IPS-18a (cell line): Measurements from ENCODE around the gene KAT2B.

Experiments
- H3K27ac ChIP-seq: one replicate; pipeline ENCODE4 v1.5.1; 2013; ENCODE audit warnings: low read length
- H3K27me3 ChIP-seq: one replicate; pipeline ENCODE4 v1.6.1; 2013; ENCODE audit warnings: mild to moderate bottlenecking, low read length; ENCODE audit not compliant: control insufficient read depth, insufficient read depth
- H3K36me3 ChIP-seq: one replicate; pipeline ENCODE4 v1.6.1; 2013; ENCODE audit warnings: low read depth, low read length; ENCODE audit not compliant: control insufficient read depth
- H3K4me1 ChIP-seq: one replicate; pipeline ENCODE4 v1.6.1; 2013; ENCODE audit warnings: low read depth, low read length; ENCODE audit not compliant: control insufficient read depth
- H3K4me3 ChIP-seq: one replicate; pipeline ENCODE4 v1.5.1; 2013; ENCODE audit warnings: low read length
- H3K9ac ChIP-seq: one replicate; pipeline ENCODE4 v1.6.1; 2013; ENCODE audit warnings: mild to moderate bottlenecking, low read length, moderate library complexity
- H3K9me3 ChIP-seq: one replicate; pipeline ENCODE4 v1.6.1; 2013; ENCODE audit warnings: low read depth, low read length; ENCODE audit not compliant: control insufficient read depth

KAT2B gene

DNA sequence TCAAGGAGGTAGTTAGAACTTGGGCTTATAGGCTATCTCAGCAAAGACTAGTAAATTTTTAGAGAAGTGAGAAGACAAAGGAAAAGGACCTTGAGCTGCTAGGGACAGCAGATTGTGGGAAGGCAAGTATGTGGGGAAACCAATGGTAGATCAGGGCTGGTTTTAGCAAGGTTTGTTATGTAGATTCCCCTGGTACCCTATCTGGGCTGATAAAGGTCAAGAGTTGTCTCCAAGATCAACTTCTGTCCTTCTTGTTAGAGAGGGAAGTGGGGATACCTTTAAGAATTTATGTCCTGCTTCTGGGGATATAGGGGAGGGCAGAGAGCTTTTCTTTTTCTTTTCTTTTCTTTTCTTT lies 28.9 kb downstream of the KAT2B start:
- H3K27ac ChIP-seq, result no peak overlapping the region
- peaks cover 7% of the 10 kb centered on the region for H3K27me3 ChIP-seq
- H3K36me3 ChIP-seq, result no peaks in the 10 kb centered on the region
- no peak overlapping the region for H3K9ac ChIP-seq
- H3K4me1 ChIP-seq, result peaks cover 21% of the 10 kb centered on the region
- H3K4me3 ChIP-seq, result no peak overlapping the region
- no peaks in the 10 kb centered on the region for H3K9me3 ChIP-seq

GRCh38 chr3:20071175-20071574 lies 30.9 kb downstream of the KAT2B start:
- Histone ChIP-seq H3K27me3 (peaks cover 7% of the 10 kb centered on the region), H3K9ac (no peak overlapping the region), H3K4me1 (peaks cover 21% of the 10 kb centered on the region), H3K9me3 (no peaks in the 10 kb centered on the region), H3K27ac (no peak overlapping the region), H3K36me3 (no peaks in the 10 kb centered on the region), H3K4me3 (no peak overlapping the region)

- Histone ChIP-seq H3K4me1 (peaks cover 21% of the 10 kb centered on the region), H3K36me3 (no peaks in the 10 kb centered on the region), H3K9ac (no peak overlapping the region), H3K4me3 (no peak overlapping the region), H3K27ac (no peak overlapping the region), H3K9me3 (no peaks in the 10 kb centered on the region), H3K27me3 (peaks cover 7% of the 10 kb centered on the region)
Measured at GRCh38 chr3:20072422-20072821, 32.2 kb downstream of the KAT2B start.

DNA sequence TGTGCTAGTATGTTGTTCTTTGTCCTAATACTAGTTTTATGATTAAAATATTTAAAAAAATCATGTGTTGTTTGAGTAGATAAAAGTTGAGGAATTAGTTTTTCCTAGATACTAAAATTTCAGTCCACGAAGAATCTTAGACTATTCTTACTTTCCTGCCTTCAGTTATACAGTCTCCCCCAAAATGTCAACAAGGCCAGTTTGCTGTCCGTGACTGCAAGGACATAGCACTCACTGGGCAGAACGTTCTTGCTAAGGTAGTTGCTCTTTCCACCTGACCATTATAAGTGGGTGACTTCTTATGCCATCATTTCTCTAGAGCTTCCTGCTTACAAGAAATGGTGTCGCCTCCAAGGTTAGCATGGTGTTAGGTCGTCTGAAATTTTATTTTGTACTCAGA lies 32.8 kb downstream of the KAT2B start:
- H3K36me3 ChIP-seq, result no peaks in the 10 kb centered on the region
- no peak overlapping the region for H3K27ac ChIP-seq
- H3K4me3 ChIP-seq, result no peak overlapping the region
- H3K9ac ChIP-seq, result no peak overlapping the region
- peaks cover 21% of the 10 kb centered on the region for H3K4me1 ChIP-seq
- H3K9me3 ChIP-seq, result no peaks in the 10 kb centered on the region
- H3K27me3 ChIP-seq, result peaks cover 7% of the 10 kb centered on the region

- Histone ChIP-seq H3K4me1 (peaks cover 21% of the 10 kb centered on the region), H3K9me3 (no peaks in the 10 kb centered on the region), H3K9ac (no peak overlapping the region), H3K27ac (no peak overlapping the region), H3K36me3 (no peaks in the 10 kb centered on the region), H3K4me3 (no peak overlapping the region), H3K27me3 (peaks cover under 1% of the 10 kb centered on the region)
Measured at GRCh38 chr3:20073683-20074082, 33.4 kb downstream of the KAT2B start.

DNA sequence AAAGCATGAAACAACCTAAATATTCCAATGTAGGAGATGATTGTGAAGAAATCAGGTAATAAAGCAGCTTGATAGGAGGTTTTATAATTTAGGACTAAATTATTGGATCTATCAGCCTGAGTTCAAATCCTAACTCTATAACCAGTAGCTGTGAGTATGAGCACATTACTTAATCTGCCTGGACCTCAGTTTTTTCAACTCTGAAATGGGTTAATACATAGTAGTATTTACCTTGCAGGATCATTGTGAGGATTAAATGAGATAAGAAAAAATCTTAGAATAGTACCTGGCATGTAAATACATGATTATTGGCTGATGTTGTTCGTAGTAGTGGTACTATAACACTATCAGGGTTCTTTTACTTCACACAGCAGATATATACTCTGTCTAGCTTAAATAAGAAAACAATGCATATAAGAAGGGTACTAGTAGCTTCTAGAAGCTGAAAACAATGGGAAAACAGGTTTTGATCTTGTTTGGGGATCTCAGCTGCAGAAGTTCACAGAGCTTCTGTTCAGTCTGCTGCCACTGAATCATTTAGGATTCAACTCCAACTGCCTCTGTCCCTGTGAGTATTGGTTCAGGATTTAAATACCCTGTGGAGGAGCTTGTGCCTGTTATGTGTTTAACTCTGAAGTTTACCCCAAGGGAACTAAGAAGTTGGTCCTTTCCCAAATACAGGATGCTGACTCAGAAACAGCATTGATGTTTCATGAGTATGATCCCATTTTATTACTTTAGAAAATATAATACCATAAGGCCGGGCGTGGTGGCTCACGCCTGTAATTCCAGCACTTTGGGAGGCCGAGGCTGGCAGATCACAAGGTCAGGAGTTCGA lies 34.2 kb downstream of the KAT2B start:
- Histone ChIP-seq H3K36me3 (no peaks in the 10 kb centered on the region), H3K9me3 (no peaks in the 10 kb centered on the region), H3K27me3 (no peaks in the 10 kb centered on the region), H3K4me3 (no peak overlapping the region), H3K27ac (no peak overlapping the region), H3K4me1 (peaks cover 21% of the 10 kb centered on the region), H3K9ac (no peak overlapping the region)

GRCh38 chr3:20075197-20075596 lies 35.0 kb downstream of the KAT2B start:
- Histone ChIP-seq H3K27ac (no peak overlapping the region), H3K4me1 (peaks cover 21% of the 10 kb centered on the region), H3K9ac (no peak overlapping the region), H3K27me3 (no peaks in the 10 kb centered on the region), H3K4me3 (no peak overlapping the region), H3K36me3 (no peaks in the 10 kb centered on the region), H3K9me3 (no peaks in the 10 kb centered on the region)

GRCh38 chr3:20076296-20076997 lies 36.2 kb downstream of the KAT2B start:
- no peaks in the 10 kb centered on the region for H3K36me3 ChIP-seq
- peaks cover 21% of the 10 kb centered on the region for H3K4me1 ChIP-seq
- H3K9me3 ChIP-seq, result no peaks in the 10 kb centered on the region
- no peak overlapping the region for H3K27ac ChIP-seq
- no peaks in the 10 kb centered on the region for H3K27me3 ChIP-seq
- no peak overlapping the region for H3K4me3 ChIP-seq
- H3K9ac ChIP-seq, result no peak overlapping the region

- Histone ChIP-seq H3K27me3 (no peaks in the 10 kb centered on the region), H3K9ac (no peak overlapping the region), H3K27ac (no peak overlapping the region), H3K9me3 (no peaks in the 10 kb centered on the region), H3K4me1 (peaks cover 17% of the 10 kb centered on the region), H3K4me3 (no peak overlapping the region), H3K36me3 (no peaks in the 10 kb centered on the region)
Measured at GRCh38 chr3:20077068-20077467, 36.8 kb downstream of the KAT2B start.

DNA sequence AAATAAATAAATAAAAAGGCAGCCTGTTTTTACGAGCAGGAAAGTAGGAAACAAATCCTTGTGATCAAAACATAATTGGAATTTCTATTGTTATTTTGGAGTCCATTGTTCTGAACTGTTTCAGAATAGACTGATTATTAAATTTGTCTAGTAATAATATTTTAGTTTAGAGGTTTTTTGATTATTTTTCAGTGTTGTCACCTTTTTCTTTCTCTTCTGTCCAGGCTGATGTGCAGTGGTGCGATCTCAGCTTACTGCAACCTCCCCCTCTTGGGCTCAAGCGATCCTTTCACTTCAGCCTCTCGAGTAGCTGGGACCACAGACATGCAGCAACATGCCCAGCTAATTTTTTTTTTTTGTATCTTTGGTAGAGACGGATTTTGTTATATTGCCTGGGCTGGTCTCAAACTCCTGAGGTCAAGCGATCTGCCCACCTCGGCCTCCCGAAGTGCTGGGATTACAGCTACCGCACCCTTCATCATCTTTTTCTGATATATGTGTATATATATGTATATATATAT lies 38.0 kb downstream of the KAT2B start:
- peaks cover 8% of the 10 kb centered on the region for H3K4me1 ChIP-seq
- no peaks in the 10 kb centered on the region for H3K27me3 ChIP-seq
- no peaks in the 10 kb centered on the region for H3K36me3 ChIP-seq
- no peak overlapping the region for H3K4me3 ChIP-seq
- no peaks in the 10 kb centered on the region for H3K9me3 ChIP-seq
- no peak overlapping the region for H3K9ac ChIP-seq
- no peak overlapping the region for H3K27ac ChIP-seq

DNA sequence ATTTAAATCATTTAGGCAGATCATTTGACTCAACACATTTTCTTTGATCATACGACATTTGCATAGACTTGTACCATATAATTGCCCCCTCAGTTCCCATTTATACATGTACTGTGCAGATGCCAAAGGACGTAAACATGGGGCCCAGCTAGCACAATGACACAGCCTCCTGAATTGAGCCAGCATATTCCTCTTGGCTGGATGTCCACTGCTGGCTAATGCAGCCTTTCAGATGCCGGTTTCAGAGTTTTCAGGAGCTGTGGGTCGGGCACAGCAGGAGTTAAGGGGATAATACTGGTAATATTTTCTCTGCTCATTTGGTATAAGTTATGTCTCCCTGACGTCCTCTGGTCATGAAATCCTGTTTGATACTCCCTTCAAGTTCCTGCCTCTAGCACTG lies 39.4 kb downstream of the KAT2B start:
- Histone ChIP-seq H3K27me3 (no peaks in the 10 kb centered on the region), H3K27ac (no peak overlapping the region), H3K9ac (no peak overlapping the region), H3K4me1 (no peaks in the 10 kb centered on the region), H3K4me3 (no peak overlapping the region), H3K36me3 (no peaks in the 10 kb centered on the region), H3K9me3 (no peaks in the 10 kb centered on the region)
